Psoas muscle (tissue), 8 donors: Measurements from ENCODE around the gene TMEM54. TPM values are rescaled to one million over a fixed set of nuclear protein-coding genes. Genes with fewer than 3 reads are reported as not detected.

Source experiments
- ATAC-seq, 4 donors: fragments of 200-7000 bp; cut with Tn5 transposase; one replicate each; pipeline ENCODE4 v1.9.1; 2020; ENCODE audit warnings: moderate library complexity in 3 of 4, mild to moderate bottlenecking in 2 of 4
- DNase-seq, 2 donors: peaks; one replicate each; pipeline ENCODE4 v3.0.0-alpha.2; 2020
- H3K27ac ChIP-seq: fragments of 200-600 bp; one replicate; pipeline ENCODE4 v1.8.0; 2022
- H3K27me3 ChIP-seq, 3 donors: fragments of 200-600 bp in 1 of 3; one replicate each; pipeline versions ENCODE4 v1.6.1 to v1.8.0; 2013 to 2022; ENCODE audit warnings: low read length in 2 of 3, mild to moderate bottlenecking in 2 of 3, moderate library complexity in 1 of 3; ENCODE audit not compliant: insufficient read depth in 3 of 3
- H3K36me3 ChIP-seq, 2 donors: fragments of 200-600 bp in 1 of 2; one replicate each; pipeline versions ENCODE4 v1.6.1 to v1.8.0; 2013 to 2022; ENCODE audit warnings: low read depth in 1 of 2, mild to moderate bottlenecking in 1 of 2, moderate library complexity in 1 of 2; ENCODE audit not compliant: insufficient read depth in 1 of 2
- H3K4me1 ChIP-seq: fragments of 200-600 bp; one replicate; pipeline ENCODE4 v1.8.0; 2022
- H3K4me3 ChIP-seq: fragments of 200-600 bp; one replicate; pipeline ENCODE4 v1.8.0; 2022; ENCODE audit warnings: mild to moderate bottlenecking
- H3K9me3 ChIP-seq: fragments of 200-600 bp; one replicate; pipeline ENCODE4 v1.8.0; 2022
- CTCF ChIP-seq: fragments of 200-600 bp; IDR thresholded peaks from one replicate; pipeline ENCODE4 v1.8.0; 2022; ENCODE audit warnings: antibody characterized with exemption
- WGBS, 3 donors: extraction: QIAGEN DNeasy Blood & Tissue Kit; methylation state at CpG; one replicate each; pipeline versions ENCODE4 v1.1.6 to v1.1.7; 2013; 5-methylcytosine and 5-hydroxymethylcytosine counted together
- intact Hi-C, 2 donors: fragments of 100-400 bp; cut with DNase I; formaldehyde crosslinking; loops; one replicate each; pipeline versions ENCODE4 v1.11.0 to v1.14.2; 2022
- polyA plus RNA-seq, 3 donors: library from polyadenylated mRNA; stranded (reverse); fragments of 200-250 nt; gene quantifications; one replicate each; pipeline ENCODE4 v1.2.3, GENCODE V29; 2013
- total RNA-seq, 4 donors: library from RNA; stranded (reverse); fragmentation: NEBNext Ultra II Directional in 2 of 4; extraction: Animal tissue kit (Norgen Biotek cat#: 25700) in 2 of 4; gene quantifications; one replicate each; pipeline versions ENCODE4 v1.2.1 to v1.2.4, GENCODE V29; 2021 to 2023
- donor health status: healthy with polysubstance abuse.
- donor health status: DM: no; HTN: no; CAD: no; lungs with moderate emphysema.
- donor health status: Bipolar disorder and iron deficiency.
- donor health status: healthy.
- donor health status: DM: yes; HTN: yes; CAD: no.
- donor health status: DM: no; HTN: no; CAD: no.
- donor health status: DM: no; HTN: no; CAD: no.
- donor health status: DM: yes; HTN: yes; CAD: no.

TMEM54 gene
- total and polyA plus RNA-seq, 7 donors, result 4.7 to 11.8 (median 5.9) TPM

- no peak overlapping the region for H3K27ac ChIP-seq
- no peak for ATAC-seq
- peaks cover 6% of the 10 kb centered on the region for H3K4me1 ChIP-seq
- intact Hi-C loops, result no loop called here
- WGBS, 3 donors, result 50 to 59% (median 57%) methylated on average over 1 of the region's 1 CpG
- H3K4me3 ChIP-seq, result no peak overlapping the region
- peaks cover 0 to 3% (median 0%) of the 10 kb centered on the region in 3 donors for H3K27me3 ChIP-seq
- no peaks in the 10 kb centered on the region for H3K36me3 ChIP-seq
- DNase-seq, result no peak
- TF ChIP-seq CTCF, result no peak
- no peaks in the 10 kb centered on the region for H3K9me3 ChIP-seq
Observed at GRCh38 chr1:32918179-32918578, 17.0 kb upstream of the TMEM54 start.

GRCh38 chr1:32917521-32917920 lies 16.3 kb upstream of the TMEM54 start:
- no peak overlapping the region for H3K4me3 ChIP-seq
- no peak for ATAC-seq
- no peaks in the 10 kb centered on the region for H3K36me3 ChIP-seq
- DNase-seq, result no peak
- H3K27me3 ChIP-seq, result peaks cover 0 to under 1% (median 0%) of the 10 kb centered on the region in 3 donors
- H3K27ac ChIP-seq, result no peak overlapping the region
- WGBS, 3 donors, result 76 to 79% (median 79%) methylated on average over 7 of the region's 7 CpGs
- no peaks in the 10 kb centered on the region for H3K9me3 ChIP-seq
- peaks cover 6% of the 10 kb centered on the region for H3K4me1 ChIP-seq
- TF ChIP-seq CTCF, result no peak
- intact Hi-C loops, result no loop called here

GRCh38 chr1:32915766-32916706 lies 14.8 kb upstream of the TMEM54 start:
- intact Hi-C loops, result no loop called here
- no peaks in the 10 kb centered on the region for H3K36me3 ChIP-seq
- H3K4me3 ChIP-seq, result no peak overlapping the region
- no peak overlapping the region for H3K27ac ChIP-seq
- no peaks in the 10 kb centered on the region for H3K27me3 ChIP-seq
- no peak for ATAC-seq
- no peak for TF ChIP-seq CTCF
- H3K4me1 ChIP-seq, result peaks cover under 1% of the 10 kb centered on the region
- H3K9me3 ChIP-seq, result no peaks in the 10 kb centered on the region
- no peak for DNase-seq
- 81 to 86% (median 84%) methylated on average over 12 of the region's 12 CpGs for WGBS, 3 donors

- Histone ChIP-seq H3K27me3 (no peaks in the 10 kb centered on the region), H3K36me3 (no peaks in the 10 kb centered on the region)
Observed at GRCh38 chr1:32910319-32910718, 9.1 kb upstream of the TMEM54 start.

More at GRCh38 chr1:32910319-32910718, 9.1 kb upstream of the TMEM54 start:
- intact Hi-C loops, result no loop called here
- no peak for TF ChIP-seq CTCF
- Histone ChIP-seq H3K4me1 (no peaks in the 10 kb centered on the region), H3K27ac (no peak overlapping the region), H3K9me3 (no peaks in the 10 kb centered on the region), H3K4me3 (no peak overlapping the region)
- no peak for DNase-seq
- 86 to 93% (median 88%) methylated on average over 5 of the region's 5 CpGs for WGBS, 3 donors
- ATAC-seq, result no peak
